ENCODE results near the gene SHISAL1.

GRCh38 chr22:44203203-44203602, 109.5 kb downstream of the SHISAL1 start:
- TF ChIP-seq PAX5 (IDR thresholded peaks at IDR 0.05; ENCODE audit: insufficient read depth, low read length, severe bottlenecking): no peak
- TF ChIP-seq POLR2A (IDR thresholded peaks at IDR 0.05; ENCODE audit: low read depth, low read length): no peak
- TF ChIP-seq POLR2AphosphoS5 (IDR thresholded peaks at IDR 0.05; ENCODE audit: low read depth, low read length): no peak
